GOT3 (cell line): ENCODE measurements around the gene ADSS2.
"Not testable (repeated sequence)": the region's sequence is repeated elsewhere in the genome, so short reads cannot be mapped to it uniquely, and the experiment has no call there.

Source experiments
- DNase-seq: peaks from one replicate; lab custom pipeline; 2025; ENCODE audit warnings: mixed read lengths; lab: John Stamatoyannopoulos, UW

ADSS2 gene

GRCh38 chr1:244451539-244451950 is at the start of gene ADSS2:
TSS of gene ADSS2 (minus strand) at chr1:244451909. CDS start at chr1:244451817, 92 bp downstream.
- DNase-seq, result no peak

GRCh38 chr1:244500515-244500914 is 48.8 kb upstream of the ADSS2 start:
- not testable (repeated sequence) for DNase-seq

GRCh38 chr1:244499484-244499883 is 47.8 kb upstream of the ADSS2 start:
- DNase-seq, result not testable (repeated sequence)

GRCh38 chr1:244497805-244498204 is 46.1 kb upstream of the ADSS2 start:
- no peak for DNase-seq

- DNase-seq, result no peak
These were observed 44.5 kb upstream of the ADSS2 start for GRCh38 chr1:244496186-244496585.

GRCh38 chr1:244494653-244495052 is 42.9 kb upstream of the ADSS2 start:
- DNase-seq, result no peak

- DNase-seq, result not testable (repeated sequence)
These were observed 33.3 kb upstream of the ADSS2 start for GRCh38 chr1:244484971-244485370.

GRCh38 chr1:244473059-244473605 is 21.4 kb upstream of the ADSS2 start:
- no peak for DNase-seq

GRCh38 chr1:244466724-244467123 is 15.0 kb upstream of the ADSS2 start:
- DNase-seq, result no peak

- peak; percentile 88 for DNase-seq
These were observed 9.7 kb upstream of the ADSS2 start, which contains the start of gene CATSPERE for GRCh38 chr1:244461245-244462071. TSS of gene CATSPERE (plus strand) at chr1:244461273. CDS start at chr1:244461430, 157 bp downstream.

- no peak for DNase-seq
These were observed 8.5 kb upstream of the ADSS2 start for GRCh38 chr1:244460197-244460596.

GRCh38 chr1:244458781-244459180 is 7.1 kb upstream of the ADSS2 start:
- DNase-seq, result no peak

GRCh38 chr1:244456586-244456985 is 4.9 kb upstream of the ADSS2 start:
- no peak for DNase-seq

GRCh38 chr1:244454412-244454811 is 2.7 kb upstream of the ADSS2 start:
- no peak for DNase-seq

- peak; percentile 100 for DNase-seq
These were observed 464 bp upstream of the ADSS2 start for GRCh38 chr1:244451951-244452795.

- peak; percentile 40 for DNase-seq
These were observed 841 bp downstream of the ADSS2 start for GRCh38 chr1:244450597-244451538.

GRCh38 chr1:244449936-244450508 is 1.7 kb downstream of the ADSS2 start:
- DNase-seq, result no peak

GRCh38 chr1:244448279-244449036 is 3.3 kb downstream of the ADSS2 start:
- no peak for DNase-seq

GRCh38 chr1:244447552-244447951 is 4.2 kb downstream of the ADSS2 start:
- DNase-seq, result no peak

- DNase-seq, result no peak
These were observed 4.7 kb downstream of the ADSS2 start for GRCh38 chr1:244447024-244447423.
